GM18519 (cell line): ENCODE results near the gene STIL.
"Not testable (repeated sequence)": the region's sequence is repeated elsewhere in the genome, so short reads cannot be mapped to it uniquely, and the experiment has no call there.

Experiments used
- ATAC-seq: cut with Tn5 transposase; IDR thresholded peaks from one replicate; pipeline ENCODE4 v1.9.1; 2021; ENCODE audit warnings: mild to moderate bottlenecking, moderate library complexity; ENCODE audit not compliant: unreplicated experiment, low FRiP score

Gene STIL

DNA sequence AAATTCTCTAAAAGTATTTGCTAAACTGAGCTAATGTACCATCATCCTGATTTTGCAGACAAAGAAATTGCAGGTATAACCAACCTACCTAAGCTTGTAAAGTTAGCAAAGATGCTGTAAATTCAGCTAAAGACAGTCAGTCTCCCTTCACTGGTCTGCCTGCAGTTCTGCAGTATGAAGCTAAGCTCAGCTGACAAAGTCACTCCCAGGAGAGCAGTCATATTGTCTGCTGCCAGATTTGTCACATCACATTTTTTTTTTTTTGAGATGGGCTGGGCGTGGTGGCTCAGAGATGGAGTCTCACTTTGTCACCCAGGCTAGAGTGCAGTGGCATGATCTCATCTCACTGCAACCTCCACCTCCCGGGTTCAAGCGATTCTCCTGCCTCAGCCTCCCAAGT is 10.7 kb upstream of the STIL start:
- no peak for ATAC-seq

DNA sequence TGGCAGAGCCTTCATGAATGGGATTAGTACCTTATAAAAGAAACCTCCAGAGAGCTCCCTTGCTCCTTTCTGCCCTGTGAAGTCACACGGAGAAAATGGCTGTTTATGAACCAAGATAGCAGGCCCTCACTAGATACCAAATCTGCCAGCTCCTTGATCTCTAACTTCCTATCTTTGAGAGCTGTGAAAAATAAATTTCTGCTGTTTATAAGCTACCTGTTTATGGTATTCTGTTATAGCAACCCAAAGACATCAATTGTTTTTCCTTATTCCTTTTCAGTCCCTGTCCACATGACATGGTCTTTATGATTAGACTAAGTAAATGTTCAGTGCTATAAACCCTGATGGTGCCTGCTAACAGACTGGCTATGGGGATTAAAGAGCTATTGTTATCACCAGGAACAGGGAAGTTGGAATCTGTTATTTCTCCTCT is 9.7 kb upstream of the STIL start:
- ATAC-seq = no peak

DNA sequence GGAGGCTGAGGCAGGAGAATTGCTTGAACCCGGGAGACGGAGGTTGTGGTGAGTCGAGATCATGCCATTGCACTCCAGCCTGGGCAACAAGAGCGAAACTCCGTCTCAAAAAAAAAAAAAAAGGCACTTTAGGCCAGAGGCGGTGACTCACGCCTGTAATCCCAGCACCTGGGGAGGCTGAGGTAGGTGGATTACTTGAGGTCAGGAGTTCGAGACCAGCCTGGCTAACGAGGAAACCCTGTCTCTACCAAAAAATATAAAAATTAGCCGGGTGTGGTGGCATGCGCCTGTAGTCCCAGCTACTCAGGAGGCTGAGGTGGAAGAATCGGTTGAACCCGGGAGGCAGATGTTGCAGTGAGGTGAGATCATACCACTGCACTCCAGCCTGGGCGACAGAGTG is 6.0 kb upstream of the STIL start:
- ATAC-seq = not testable (repeated sequence)

DNA sequence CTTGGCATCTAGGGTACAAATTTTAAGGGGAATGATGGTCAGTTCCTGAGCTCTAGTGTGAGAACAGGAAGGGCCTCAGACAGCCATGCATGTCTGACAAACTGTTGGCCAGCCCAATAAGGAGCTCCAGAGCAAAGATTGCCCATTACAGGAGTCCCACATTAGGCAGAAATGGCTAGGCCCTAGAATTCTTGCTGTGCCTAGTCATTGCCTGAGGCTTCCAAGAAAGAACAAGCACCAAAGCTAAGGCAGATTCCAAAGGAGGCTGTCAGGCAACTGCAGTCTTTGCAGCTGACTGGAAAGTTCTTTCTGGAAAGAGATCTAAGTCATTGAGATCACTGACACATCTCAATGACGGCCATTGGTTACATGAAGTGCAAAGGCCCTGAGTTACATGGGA is 3.9 kb upstream of the STIL start:
- no peak for ATAC-seq

DNA sequence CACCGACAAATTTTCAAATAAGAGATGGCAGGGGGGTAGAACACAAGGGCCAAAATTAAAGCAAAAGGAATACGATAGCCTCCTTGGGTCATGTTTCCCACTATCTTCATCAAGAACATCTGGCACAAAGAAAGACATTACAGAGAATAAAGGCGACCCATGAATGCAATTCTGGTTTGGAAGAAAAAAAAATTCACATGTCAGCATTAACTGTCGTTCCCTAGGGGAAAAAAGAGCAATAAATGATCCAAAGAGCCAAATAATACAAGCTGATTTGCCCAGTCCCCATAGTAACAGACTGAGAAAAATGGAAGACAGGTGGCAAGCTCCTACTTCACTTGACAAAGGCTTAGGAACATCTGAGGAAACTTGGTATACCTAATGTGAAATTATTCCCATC is 4.5 kb downstream of the STIL start:
- ATAC-seq = no peak

DNA sequence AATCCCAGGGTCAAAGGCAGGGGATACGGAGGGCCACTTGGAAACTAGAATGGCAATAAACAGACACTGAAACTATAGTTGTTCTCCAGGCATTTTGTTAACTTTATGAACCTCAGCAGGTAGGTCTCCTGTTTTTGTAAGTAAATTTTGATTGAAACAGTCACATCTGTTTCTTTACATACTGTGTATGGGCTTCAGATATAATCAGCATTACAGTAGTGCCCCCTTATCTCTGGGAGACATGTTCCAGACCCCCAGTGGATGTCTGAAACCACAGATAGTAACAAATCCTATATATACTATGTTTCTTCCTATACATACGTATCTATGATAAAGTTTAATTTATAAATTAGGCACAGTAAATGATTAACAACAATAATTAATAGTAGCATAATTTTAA is 11.5 kb downstream of the STIL start:
- ATAC-seq = no peak

DNA sequence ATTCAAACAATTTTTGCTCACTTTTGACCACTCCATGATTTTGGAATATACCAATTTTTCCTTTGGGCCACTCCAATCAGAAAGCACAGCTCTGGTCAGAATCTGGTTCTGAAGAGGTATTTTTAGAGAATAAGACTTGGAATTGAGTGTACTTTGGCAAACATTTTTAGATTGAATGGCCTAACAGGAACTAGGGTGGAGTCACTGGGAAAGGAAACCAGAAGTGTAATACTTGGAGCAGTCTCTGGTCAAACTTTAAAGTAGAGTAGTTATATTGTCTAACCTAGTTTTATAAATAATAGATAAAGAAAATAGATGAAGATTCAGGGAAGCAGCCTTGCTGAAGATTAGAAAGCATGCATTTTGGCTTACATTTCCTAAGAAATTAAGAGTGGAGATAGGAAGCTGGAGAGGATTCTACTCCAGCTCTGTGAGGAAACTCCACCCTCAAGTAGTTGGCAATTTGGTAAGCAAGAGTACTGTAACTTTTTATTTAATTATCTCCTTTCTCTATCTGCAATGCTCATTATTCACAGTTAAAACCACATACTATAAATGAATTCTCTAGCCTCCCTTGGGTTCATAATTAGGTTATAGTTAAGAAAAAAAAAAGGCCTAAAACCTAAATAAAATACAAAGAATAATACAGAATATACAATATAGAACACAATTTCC is 15.8 kb downstream of the STIL start:
- ATAC-seq = no peak

DNA sequence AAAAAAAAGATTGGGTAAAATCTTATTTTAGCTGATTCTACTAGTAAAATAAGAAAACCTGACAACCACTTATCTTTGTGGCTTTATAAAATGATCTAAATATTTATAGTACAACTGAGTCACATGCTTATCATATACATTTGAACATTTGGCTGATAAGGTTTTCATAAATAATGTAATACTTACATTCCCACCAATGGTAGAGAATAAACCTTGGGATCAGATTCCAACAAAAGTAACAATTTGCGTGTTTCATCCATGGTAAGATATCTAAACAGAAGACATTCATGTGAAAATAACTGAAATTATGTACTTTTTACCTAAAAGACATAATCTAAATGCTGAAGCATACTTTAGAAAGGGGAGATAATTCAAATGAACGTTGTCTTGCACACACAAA is 18.4 kb downstream of the STIL start:
- ATAC-seq = no peak

DNA sequence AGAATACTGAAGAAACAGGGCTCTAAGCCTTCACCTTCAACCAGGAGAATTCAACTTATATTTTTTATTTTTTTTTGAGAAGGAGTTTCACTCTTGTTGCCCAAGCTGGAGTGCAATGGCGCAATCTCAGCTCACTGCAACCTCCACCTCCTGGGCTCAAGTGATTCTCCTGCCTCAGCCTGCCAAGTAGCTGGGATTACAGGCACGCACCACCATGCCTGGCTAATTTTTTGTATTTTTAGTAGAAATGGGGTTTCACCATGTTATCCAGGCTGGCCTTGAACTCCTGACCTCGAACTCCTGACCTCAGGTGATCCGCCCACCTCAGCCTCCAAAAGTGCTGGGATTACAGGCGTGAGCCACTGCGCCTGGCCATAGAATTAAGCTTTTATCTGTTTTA is 19.1 kb downstream of the STIL start:
- ATAC-seq = not testable (repeated sequence)

DNA sequence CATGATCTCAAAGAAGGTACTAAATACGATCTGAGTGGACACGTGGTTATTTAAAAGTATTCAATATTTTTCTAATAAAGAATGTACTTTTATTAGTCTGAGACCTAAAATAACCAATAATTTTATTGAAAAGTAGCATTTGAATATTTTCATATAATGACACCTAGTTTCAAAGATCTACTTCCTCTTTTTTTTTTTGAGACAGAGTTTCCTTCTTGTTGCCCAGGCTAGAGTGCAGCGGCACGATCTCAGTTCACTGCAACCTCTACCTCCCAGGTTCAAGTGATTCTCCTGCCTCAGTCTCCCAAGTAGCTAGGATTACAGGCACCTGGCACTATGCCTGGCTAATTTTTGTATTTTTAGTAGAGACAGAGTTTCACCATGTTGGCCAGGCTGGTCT is 25.8 kb downstream of the STIL start:
- ATAC-seq = not testable (repeated sequence)

DNA sequence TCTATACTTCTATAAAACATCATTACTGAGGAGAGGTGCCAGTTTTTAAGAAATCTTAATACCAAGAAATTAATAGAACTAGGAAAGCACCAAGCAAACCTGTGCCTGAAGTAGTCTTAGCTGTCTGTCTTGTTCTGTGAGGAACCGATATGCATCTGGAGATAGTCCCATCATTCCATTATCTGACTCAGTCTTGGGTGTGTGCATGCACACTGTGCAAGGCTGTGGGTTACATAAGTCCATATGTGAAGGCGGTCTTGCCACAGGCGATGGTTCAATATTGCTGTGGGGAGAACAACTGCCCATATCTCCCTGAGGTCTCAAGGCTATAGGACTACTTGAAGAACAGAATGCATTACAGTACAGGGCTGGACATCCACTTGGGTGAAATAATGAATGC is 33.8 kb downstream of the STIL start:
- ATAC-seq = no peak

DNA sequence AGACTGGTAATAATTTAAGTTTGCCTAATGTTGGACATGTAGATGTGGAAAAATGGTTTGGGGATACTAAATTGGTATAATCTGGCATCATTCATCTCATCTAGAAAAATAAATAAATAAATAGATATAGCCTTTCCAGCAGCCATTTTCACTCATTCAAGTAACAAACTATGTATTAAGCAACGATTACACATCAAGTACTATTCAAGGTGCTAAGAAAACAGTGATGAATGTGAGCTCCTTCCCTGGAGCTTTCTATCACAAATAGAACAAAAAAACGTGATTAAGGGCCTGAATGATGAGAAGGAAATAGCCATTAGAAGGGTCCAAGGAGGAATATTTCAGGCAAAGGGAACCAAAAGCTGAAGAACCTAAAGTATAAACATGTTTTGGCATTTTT is 37.1 kb downstream of the STIL start:
- ATAC-seq = no peak

DNA sequence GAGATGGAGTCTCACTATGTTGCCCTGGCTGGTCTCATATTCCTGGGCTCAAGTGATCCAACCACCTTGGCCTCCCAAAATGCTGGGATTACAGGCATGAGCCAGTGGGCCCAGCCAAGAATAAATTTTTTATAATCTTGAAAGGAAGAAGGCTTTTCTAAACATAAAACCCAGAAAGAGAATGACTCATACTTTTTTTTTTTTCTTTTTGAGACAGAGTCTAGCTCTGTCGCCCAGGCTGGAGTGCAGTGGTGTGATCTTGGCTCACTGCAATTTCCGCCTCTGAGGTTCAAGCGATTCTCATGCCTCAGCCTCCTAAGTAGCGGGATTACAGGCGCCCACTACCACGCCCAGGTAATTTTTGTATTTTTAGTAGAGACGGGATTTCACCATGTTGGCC is 38.1 kb downstream of the STIL start:
- ATAC-seq = not testable (repeated sequence)

DNA sequence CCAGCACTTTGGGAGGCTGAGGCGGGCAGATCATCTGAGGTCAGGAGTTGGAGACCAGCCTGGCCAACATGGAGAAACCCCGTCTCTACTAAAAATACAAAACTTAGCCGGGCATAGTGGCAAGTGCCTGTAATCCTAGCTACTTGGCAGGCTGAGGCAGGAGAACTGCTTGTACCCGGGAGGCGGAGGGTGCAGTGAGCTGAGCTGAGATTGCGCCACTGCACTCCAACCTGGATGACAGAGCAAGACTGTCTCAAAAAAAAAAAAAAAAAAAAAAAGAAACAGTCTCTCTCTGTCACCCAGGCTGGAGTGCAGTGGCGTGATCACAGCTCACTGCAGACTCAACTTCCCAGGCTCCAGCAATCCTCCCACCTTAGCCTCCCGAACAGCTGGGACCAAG is 48.4 kb downstream of the STIL start:
- not testable (repeated sequence) for ATAC-seq

DNA sequence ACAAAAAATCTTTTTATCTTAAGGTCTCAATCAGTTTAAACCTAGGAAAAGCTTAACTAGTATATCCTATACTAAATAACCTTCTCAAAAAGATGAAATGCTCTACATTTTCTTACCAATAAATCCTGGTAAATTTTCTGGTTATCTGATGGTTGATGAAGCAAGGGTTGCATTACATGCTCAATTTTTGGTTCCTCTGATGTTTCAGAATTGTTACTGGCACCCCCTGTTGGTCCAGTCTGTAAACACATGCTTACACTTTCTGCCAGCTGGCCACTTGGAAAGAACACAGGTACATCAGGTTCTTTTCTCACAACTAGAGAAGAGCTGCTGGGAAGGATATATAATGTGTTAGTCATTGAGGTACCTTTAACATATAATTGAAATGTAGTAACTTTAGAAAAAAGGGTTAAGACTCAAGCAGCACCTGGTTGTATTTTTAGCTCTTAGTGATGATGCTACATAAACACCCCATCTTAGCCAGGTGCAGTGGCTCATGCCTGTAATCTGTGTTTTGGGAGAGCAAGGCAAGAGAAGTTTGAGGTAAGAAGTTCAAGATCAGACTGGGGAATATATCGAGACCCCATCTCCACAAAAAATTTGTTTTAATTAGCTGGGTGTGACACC is 51.0 kb downstream of the STIL start:
- no peak for ATAC-seq

DNA sequence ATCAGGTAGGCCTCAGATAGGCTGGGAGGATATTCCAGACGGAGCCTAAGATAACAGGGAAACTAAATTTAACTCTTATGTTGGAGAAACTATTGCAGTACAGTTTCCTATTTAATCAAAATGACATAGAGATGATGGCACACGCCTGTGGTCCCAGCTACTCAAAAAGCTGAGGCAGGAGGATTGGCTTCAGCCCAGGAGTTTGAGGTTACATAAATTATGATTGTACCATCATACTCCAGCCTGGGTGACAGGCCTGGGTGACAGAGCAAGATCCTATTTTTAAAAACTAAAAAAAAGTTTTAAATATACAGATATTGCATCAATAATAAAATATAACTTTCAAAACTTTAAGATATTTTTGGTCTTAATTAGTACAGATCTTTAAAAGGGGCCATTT is 56.7 kb downstream of the STIL start:
- ATAC-seq = no peak

DNA sequence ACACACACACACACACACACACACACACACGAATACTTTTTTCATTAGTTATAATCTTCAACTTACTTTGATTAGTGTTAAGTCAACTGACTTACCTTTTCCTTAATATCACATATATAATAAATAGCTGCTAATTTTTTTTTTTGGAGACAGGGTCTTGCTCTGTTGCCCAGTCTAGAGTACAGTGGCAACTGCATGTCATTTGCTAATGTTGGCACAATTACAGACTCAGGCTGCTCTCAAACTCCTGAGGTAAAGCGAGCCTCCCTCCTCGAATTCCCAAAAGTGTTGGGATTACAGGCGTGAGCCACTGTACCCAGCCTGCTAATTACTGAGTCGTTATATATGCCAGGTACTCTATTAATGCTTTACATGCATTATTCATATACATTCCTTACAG is 61.2 kb downstream of the STIL start:
- ATAC-seq = no peak

DNA sequence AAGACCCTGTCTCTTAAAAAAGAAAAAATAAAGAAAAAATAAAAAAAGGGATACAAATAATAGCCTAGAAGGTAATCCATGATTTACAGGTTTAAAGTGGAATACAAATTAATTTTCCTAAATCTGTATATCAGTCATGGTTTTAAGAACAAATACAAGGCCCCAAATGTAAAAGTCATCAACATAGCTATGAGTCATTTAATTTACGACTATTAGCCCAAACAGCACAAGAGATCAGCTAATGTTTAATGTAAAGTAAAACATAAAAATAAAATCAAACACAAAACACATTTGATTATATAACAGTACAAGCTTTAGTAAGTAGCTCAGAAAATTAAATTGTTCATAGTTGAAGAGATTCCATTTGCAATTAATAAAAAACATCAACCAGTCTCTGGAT is 61.6 kb downstream of the STIL start:
- ATAC-seq = no peak

DNA sequence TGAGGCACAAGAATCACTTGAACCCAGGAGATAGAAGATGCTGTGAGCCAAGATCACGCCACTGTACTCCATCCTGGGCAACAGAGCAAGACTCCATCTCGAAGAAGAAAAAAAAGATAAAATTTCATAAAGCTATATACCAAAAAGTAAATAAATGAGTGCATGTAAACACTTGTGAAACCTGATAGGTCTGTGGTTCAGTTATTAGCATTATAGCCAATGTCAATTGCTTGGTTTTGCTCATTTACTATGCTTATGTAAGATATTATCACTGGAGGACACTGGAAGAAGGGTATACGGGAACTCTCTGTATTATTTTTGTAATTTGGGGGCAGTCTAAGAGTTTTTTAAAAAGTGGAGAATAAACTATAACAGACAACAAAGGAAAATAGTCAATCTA is 64.2 kb downstream of the STIL start:
- no peak for ATAC-seq

DNA sequence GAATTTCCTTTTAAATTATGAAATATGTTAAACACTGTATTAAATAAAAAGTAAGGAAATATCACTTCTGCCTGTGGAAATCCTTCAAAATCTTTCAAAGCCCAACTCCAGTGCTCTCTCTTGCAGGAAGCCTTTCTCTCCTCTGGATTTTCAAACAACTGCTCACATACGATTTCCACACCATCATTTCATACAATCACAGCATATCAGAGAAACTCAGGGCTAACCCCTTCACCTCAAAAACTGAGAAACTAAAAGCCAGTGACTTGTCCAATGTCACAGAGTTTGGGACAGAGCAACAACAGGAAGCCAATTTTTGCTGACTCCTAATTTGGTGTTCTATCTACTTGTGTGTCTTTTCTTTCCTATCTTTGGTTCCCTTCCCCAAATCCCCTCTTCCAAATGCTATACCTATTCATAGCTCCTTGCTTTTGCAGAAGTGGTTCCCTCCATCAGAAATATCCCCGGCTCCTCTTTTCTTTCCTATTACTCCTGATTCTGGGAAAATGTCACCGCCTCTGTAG is 69.5 kb downstream of the STIL start:
- ATAC-seq = no peak

DNA sequence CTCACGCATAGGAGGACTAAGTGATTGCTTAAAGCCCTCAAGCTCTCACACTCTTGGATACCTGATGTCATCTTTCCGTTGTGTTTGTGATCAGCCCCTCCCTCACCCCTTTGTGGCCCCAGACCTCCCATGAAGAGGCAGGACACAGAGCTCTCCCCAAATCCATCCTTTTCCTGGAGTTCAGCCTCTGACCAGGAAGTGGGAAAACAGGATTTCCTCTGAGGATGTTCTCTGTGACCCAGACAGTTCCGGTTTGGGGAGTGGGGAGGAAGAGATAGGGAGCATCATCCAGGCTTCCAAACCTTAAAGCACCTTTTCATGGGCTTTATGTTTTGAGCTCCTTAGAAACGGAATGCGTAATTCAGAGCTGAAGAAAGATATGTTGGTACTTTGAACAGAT is 70.0 kb downstream of the STIL start:
- ATAC-seq = no peak
